ENCODE results near the gene DENND10.

DENND10 gene

DNA sequence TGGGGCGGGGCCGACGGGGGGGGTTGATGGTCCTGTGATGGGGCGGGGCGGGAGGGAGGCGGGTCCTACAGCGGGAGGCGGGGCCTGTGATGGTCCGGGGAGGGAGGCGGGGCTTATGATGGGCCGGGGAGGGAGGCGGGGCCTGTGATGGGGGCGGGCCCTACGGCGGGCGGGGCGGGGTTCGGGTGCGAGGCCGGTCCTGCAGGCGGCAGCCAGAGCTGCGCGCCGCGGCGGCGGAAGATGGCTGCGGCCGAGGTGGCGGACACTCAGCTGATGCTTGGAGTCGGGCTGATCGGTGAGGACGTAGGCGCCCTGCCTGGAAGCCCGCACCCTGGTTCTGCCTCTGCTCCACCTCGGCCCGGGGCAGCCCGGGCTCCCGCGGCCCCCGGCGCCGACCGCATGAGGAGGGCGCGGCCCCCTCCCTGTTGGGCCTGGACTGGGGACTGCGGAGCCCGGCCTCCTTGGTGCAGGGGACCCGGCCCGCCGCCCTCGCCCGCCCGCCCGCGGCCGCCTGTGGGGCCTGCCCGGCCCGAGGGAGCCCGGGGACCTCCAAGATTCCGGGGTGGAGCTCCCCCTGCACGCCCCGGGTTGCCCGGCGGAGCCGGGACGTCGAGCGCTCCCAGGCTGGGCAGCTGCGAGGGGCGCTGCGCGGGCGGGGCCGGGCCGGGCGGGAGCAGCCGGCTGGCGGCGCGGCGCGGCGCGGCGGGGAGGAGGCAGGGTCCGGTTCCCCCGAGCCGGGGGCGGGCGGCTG is at the start of gene DENND10:
Gene DENND10, plus strand, starts transcription at position 211 of the 751 bp plus-strand sequence. Its CDS starts 30 bp downstream, at position 241.
- no peak for DNase-seq (ENCODE audit: low read depth)
- peak within 1 kb of the TSS; percentile 79 for H3K4me3 ChIP-seq (ENCODE audit: low read depth, low read length)

GRCh38 chr10:119055472-119055871 is 48.4 kb upstream of the DENND10 start:
- no peak for DNase-seq (ENCODE audit: low read depth)
- no peak overlapping the region for H3K4me3 ChIP-seq (ENCODE audit: low read depth, low read length)

- DNase-seq (ENCODE audit: low read depth): no peak
- no peak overlapping the region for H3K4me3 ChIP-seq (ENCODE audit: low read depth, low read length)
Observed at GRCh38 chr10:119058010-119058409, 45.9 kb upstream of the DENND10 start.

- H3K4me3 ChIP-seq (ENCODE audit: low read depth, low read length): no peak overlapping the region
- DNase-seq (ENCODE audit: low read depth): no peak
Observed at GRCh38 chr10:119059557-119059956, 44.4 kb upstream of the DENND10 start.

DNA sequence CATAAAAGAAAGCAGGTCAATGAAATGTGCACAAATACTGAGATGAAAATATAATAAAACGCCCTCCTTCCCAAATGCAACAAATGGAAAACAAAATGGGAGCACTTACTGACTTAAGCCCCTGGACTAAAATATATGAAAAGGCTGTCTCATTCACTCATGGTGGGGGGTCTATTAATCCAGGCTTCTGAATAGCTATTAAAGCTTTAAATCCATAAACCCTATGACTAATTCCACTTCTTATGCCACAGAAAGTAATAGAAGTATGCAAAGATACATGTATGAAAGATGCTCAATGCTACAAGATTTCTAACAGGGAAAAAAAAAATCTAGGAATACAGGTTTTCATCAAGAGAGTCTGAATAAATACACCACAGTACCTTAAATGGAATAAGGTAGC is 43.8 kb upstream of the DENND10 start:
- DNase-seq (ENCODE audit: low read depth): no peak
- no peak overlapping the region for H3K4me3 ChIP-seq (ENCODE audit: low read depth, low read length)

DNA sequence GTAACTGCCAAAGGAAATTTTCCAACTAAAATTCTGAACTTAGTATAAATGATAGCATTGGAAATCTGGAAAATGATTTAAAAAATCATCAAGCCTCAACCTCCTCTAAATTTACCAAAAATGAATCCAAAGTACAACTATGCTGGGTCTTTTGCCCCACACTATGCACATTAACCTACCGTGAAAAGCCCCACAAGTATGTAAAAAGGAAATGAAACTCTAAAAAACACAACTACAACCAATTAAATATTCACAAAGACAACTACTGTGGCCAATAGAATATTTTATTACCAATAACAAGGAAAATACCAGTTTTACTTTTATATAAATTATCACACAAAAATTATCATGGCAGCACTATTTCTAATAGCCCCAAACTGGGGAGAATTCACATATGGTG is 42.6 kb upstream of the DENND10 start:
- DNase-seq (ENCODE audit: low read depth): no peak
- H3K4me3 ChIP-seq (ENCODE audit: low read depth, low read length): no peak overlapping the region

GRCh38 chr10:119061926-119062325 is 42.0 kb upstream of the DENND10 start:
- DNase-seq (ENCODE audit: low read depth): no peak
- no peak overlapping the region for H3K4me3 ChIP-seq (ENCODE audit: low read depth, low read length)

- H3K4me3 ChIP-seq (ENCODE audit: low read depth, low read length): no peak overlapping the region
- DNase-seq (ENCODE audit: low read depth): no peak
Observed at GRCh38 chr10:119070395-119071165, 33.3 kb upstream of the DENND10 start.

DNA sequence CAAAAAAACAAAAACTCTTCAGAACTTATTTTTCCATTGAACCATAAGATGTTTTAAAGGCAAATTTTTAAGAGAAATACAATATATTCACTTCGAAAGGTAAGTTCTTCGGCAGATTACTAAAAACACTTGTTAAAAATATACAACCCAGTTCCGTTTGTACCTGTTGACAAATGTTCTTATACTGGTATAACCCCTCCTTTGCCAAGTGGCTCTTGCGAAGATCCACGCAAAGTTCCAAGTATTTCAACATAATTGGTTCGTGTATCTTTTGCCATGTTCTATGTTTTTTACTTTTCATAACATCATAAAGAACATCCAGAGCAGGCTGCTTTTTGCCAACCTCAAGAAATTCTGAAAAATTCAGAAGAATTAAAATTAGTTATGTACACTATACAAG is 30.3 kb upstream of the DENND10 start:
- no peak overlapping the region for H3K4me3 ChIP-seq (ENCODE audit: low read depth, low read length)
- no peak for DNase-seq (ENCODE audit: low read depth)

- H3K4me3 ChIP-seq (ENCODE audit: low read depth, low read length): peak overlapping the region; percentile 98
- DNase-seq (ENCODE audit: low read depth): no peak
Observed at GRCh38 chr10:119078422-119079179, 25.3 kb upstream of the DENND10 start.

GRCh38 chr10:119079599-119080520 is 24.1 kb upstream of the DENND10 start:
- H3K4me3 ChIP-seq (ENCODE audit: low read depth, low read length): peak overlapping the region; percentile 98
- peak; percentile 43 for DNase-seq (ENCODE audit: low read depth)

- peak; percentile 73 for DNase-seq (ENCODE audit: low read depth)
- peak within 1 kb of the TSS; percentile 98 for H3K4me3 ChIP-seq (ENCODE audit: low read depth, low read length)
Observed at GRCh38 chr10:119080521-119081259, 23.2 kb upstream of the DENND10 start, which contains the start of gene EIF3A. Gene EIF3A (minus strand): TSS chr10:119080817. CDS start chr10:119080676, 141 bp downstream.

DNA sequence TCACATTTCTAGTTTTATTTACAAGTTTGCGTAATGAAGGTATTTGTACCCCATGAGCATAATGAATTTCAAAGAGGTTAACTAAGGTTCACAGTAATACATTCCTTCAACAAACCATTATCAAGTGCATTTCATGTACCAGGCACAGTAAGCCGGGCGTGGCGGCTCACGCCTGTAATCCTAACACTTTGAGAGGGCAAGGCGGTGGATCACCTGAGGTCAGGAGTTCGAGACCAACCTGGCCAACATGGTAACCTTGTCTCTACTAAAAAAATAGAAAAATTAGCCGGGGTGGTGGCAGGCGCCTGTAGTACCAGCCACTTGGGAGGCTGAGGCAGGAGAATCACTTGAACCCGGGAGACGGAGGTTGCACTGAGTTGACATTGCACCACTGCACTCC is 19.0 kb upstream of the DENND10 start:
- DNase-seq (ENCODE audit: low read depth): no peak
- H3K4me3 ChIP-seq (ENCODE audit: low read depth, low read length): no peak overlapping the region

DNA sequence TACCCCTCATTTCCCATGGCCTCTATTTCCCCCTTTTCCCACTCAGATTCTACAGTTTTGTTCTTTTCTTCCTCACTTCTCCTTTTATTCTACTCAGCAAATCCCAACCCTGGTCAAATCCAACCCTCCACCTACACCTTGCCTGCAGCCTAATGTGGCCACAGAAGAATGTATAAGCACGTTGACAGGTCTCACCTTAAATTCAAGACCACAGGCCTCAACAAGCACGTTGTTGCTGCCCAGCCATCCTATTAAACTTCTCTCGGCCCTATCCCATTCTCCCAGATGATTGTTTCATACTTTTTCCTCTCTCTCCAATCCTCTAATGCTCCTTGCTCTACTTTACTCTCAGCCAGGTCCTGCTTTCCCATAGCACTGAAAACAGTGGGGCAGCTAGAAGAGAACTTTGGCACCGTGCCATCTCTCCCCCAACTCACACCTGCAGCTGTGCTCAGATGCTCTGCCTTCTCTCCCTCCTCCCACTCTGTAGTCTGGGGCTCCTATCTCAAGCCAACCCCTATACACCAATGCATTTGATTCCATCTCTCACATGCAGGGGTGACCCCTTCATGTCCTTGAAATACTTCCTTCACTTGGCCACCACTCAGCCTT is 16.5 kb upstream of the DENND10 start:
- DNase-seq (ENCODE audit: low read depth): no peak
- H3K4me3 ChIP-seq (ENCODE audit: low read depth, low read length): no peak overlapping the region

DNA sequence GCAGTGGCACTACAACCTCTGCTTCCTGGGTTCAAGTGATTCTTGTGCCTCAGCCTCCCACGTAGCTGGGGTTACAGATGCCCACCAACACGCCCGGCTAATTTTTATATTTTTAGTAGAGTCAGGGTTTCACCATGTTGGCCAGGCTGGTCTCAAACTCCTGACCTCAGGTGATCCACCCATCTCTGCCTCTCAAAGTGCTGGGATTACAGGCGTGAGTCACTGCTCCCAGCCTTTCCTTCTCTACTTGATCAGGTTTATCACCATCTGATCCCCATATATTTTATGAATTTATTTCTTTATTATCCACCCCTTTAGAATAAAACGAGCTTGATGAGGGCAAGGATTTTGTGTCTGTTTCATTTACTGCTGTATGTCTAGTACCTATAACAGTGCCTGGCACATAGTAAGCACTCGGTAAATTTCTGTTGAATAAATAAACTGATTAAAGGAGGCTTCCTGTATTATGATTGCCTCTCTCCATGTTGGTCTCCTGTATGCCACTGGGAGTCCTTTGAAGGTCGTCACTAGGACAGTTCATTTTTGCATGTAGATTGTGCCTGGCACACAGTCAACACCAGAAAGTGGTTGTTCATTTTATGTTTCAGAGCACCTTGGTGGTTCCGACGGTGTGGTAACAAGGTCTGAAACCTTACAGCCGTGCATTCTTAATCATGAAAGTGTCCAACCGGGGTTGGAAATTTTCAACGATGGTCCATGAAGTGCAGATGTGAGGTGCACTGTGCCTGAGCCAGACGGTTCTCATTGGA is 13.7 kb upstream of the DENND10 start:
- no peak for DNase-seq (ENCODE audit: low read depth)

GRCh38 chr10:119090968-119091367 is 12.9 kb upstream of the DENND10 start:
- no peak for DNase-seq (ENCODE audit: low read depth)
- H3K4me3 ChIP-seq (ENCODE audit: low read depth, low read length): no peak overlapping the region

More for the DNA sequence above, 13.7 kb upstream of the DENND10 start:
- H3K4me3 ChIP-seq (ENCODE audit: low read depth, low read length): no peak overlapping the region

GRCh38 chr10:119095640-119096039 is 8.3 kb upstream of the DENND10 start:
- H3K4me3 ChIP-seq (ENCODE audit: low read depth, low read length): no peak overlapping the region
- DNase-seq (ENCODE audit: low read depth): no peak

Data from skeletal muscle cell (primary cell).